HG03571 (cell line): ENCODE data around the gene ALK.

Experiments used
- ATAC-seq: cut with Tn5 transposase; IDR thresholded peaks from one replicate; pipeline ENCODE4 v1.9.1; 2021; ENCODE audit not compliant: unreplicated experiment

The ALK gene

GRCh38 chr2:29304399-29305060, 616.9 kb downstream of the ALK start:
- no peak for ATAC-seq

GRCh38 chr2:29296585-29296984, 624.8 kb downstream of the ALK start:
- ATAC-seq: no peak

- no peak for ATAC-seq
Observed at GRCh38 chr2:29295845-29296244, 625.5 kb downstream of the ALK start.

GRCh38 chr2:29293830-29294438, 627.5 kb downstream of the ALK start:
- no peak for ATAC-seq

- no peak for ATAC-seq
Observed at GRCh38 chr2:29290293-29291047, 630.9 kb downstream of the ALK start.

- ATAC-seq: no peak
Observed at GRCh38 chr2:29284671-29285070, 636.7 kb downstream of the ALK start.

GRCh38 chr2:29281916-29282247, 639.5 kb downstream of the ALK start:
- ATAC-seq: no peak

- no peak for ATAC-seq
Observed at GRCh38 chr2:29281086-29281915, 640.1 kb downstream of the ALK start.

GRCh38 chr2:29278966-29279365, 642.4 kb downstream of the ALK start:
- no peak for ATAC-seq

- ATAC-seq: no peak
Observed at GRCh38 chr2:29276151-29276550, 645.2 kb downstream of the ALK start.

- no peak for ATAC-seq
Observed at GRCh38 chr2:29275186-29275585, 646.2 kb downstream of the ALK start.

- ATAC-seq: no peak
Observed at GRCh38 chr2:29273685-29274611, 647.4 kb downstream of the ALK start.

- no peak for ATAC-seq
Observed at GRCh38 chr2:29273004-29273684, 648.2 kb downstream of the ALK start.

- ATAC-seq: no peak
Observed at GRCh38 chr2:29272311-29272710, 649.1 kb downstream of the ALK start.

GRCh38 chr2:29270701-29271121, 650.7 kb downstream of the ALK start:
- no peak for ATAC-seq

- no peak for ATAC-seq
Observed at GRCh38 chr2:29269765-29270109, 651.6 kb downstream of the ALK start.

GRCh38 chr2:29269095-29269764, 652.2 kb downstream of the ALK start:
- ATAC-seq: no peak

GRCh38 chr2:29267720-29268119, 653.7 kb downstream of the ALK start:
- no peak for ATAC-seq

- ATAC-seq: no peak
Observed at GRCh38 chr2:29263886-29264285, 657.5 kb downstream of the ALK start.
